HepG2 (cell line): ENCODE results near the gene ADI1. TPM values are rescaled to one million over a fixed set of nuclear protein-coding genes. Genes with fewer than 3 reads are reported as not detected.

Experiments
- ARID2 ChIP-seq: sonication (generic); formaldehyde crosslinking; IDR thresholded peaks from 2 replicates; pipeline ENCODE4 v1.8.1; 2022; ENCODE audit warnings: mild to moderate bottlenecking, missing genetic modification reagents, borderline replicate concordance
- FOXK2 ChIP-seq: fragments of 450-650 bp; IDR thresholded peaks from 2 replicates; pipeline ENCODE4 v1.6.1; 2016
- GATAD1 ChIP-seq: IDR thresholded peaks from 2 replicates; pipeline ENCODE4 v1.6.1; 2016; ENCODE audit warnings: missing genetic modification reagents, missing compliant biosample characterization
- MEIS1 ChIP-seq: sonication (generic); formaldehyde crosslinking; IDR thresholded peaks from 2 replicates; pipeline ENCODE4 v1.9.0; 2021; ENCODE audit warnings: mild to moderate bottlenecking, missing genetic modification reagents, moderate library complexity, borderline replicate concordance
- NKX3-1 ChIP-seq: sonication (generic); formaldehyde crosslinking; IDR thresholded peaks from 2 replicates; pipeline ENCODE4 v1.5.0; 2020; ENCODE audit warnings: missing genetic modification reagents
- PATZ1 ChIP-seq: sonication (generic); formaldehyde crosslinking; IDR thresholded peaks from 2 replicates; pipeline ENCODE4 v1.4.0; 2020; ENCODE audit warnings: missing genetic modification reagents
- POLR2G ChIP-seq: fragments of 200-400 bp; formaldehyde crosslinking; IDR thresholded peaks from 2 replicates; pipeline ENCODE4 v1.6.1; 2018; ENCODE audit warnings: mild to moderate bottlenecking, low read depth, low read length, moderate library complexity
- RCOR2 ChIP-seq: IDR thresholded peaks from 2 replicates; pipeline ENCODE4 v1.6.1; 2016; ENCODE audit warnings: missing biosample characterization, missing genetic modification reagents
- RXRA ChIP-seq: sonication (generic); formaldehyde crosslinking; IDR thresholded peaks from 2 replicates; pipeline ENCODE4 v1.5.1; 2020; ENCODE audit warnings: missing genetic modification reagents
- THAP11 ChIP-seq: IDR thresholded peaks from 2 replicates; pipeline ENCODE4 v1.6.1; 2016; ENCODE audit warnings: missing biosample characterization, missing genetic modification reagents
- ZBTB3 ChIP-seq: sonication (generic); formaldehyde crosslinking; IDR thresholded peaks from 2 replicates; pipeline ENCODE4 v1.4.0; 2020; ENCODE audit warnings: low read depth, mild to moderate bottlenecking, moderate library complexity, missing genetic modification reagents, borderline replicate concordance
- ZC3H13 ChIP-seq: sonication (generic); formaldehyde crosslinking; IDR thresholded peaks from 2 replicates; pipeline ENCODE4 v1.8.1; 2023; ENCODE audit warnings: mild to moderate bottlenecking, missing genetic modification reagents, moderate library complexity
- ZHX2 ChIP-seq, 2 experiments: sonication (generic) in 1 of 2; formaldehyde crosslinking in 1 of 2; IDR thresholded peaks; 2 replicates each; pipeline versions ENCODE4 v1.6.1 to v1.9.0; 2014 to 2022; ENCODE audit warnings: antibody characterized with exemption in 1 of 2, borderline replicate concordance in 1 of 2, inconsistent platforms in 1 of 2, low read depth in 1 of 2, missing genetic modification reagents in 1 of 2
- ZNF121 ChIP-seq: sonication (generic); formaldehyde crosslinking; IDR thresholded peaks from 2 replicates; pipeline ENCODE4 v1.5.0; 2020; ENCODE audit warnings: mild to moderate bottlenecking, missing genetic modification reagents
- ZNF350 ChIP-seq: sonication (generic); formaldehyde crosslinking; IDR thresholded peaks from 2 replicates; pipeline ENCODE4 v1.4.0; 2020; ENCODE audit warnings: mild to moderate bottlenecking, low read depth, missing genetic modification reagents, borderline replicate concordance
- ZNF564 ChIP-seq: sonication (generic); formaldehyde crosslinking; IDR thresholded peaks from 2 replicates; pipeline ENCODE4 v1.8.1; 2023; ENCODE audit warnings: mild to moderate bottlenecking, missing genetic modification reagents
- ZNF570 ChIP-seq: sonication (generic); formaldehyde crosslinking; IDR thresholded peaks from 2 replicates; pipeline ENCODE4 v1.4.0; 2020; ENCODE audit warnings: mild to moderate bottlenecking, missing genetic modification reagents, borderline replicate concordance
- ZNF574 ChIP-seq: sonication (generic); formaldehyde crosslinking; IDR thresholded peaks from 2 replicates; pipeline ENCODE4 v1.4.0; 2020; ENCODE audit warnings: missing genetic modification reagents
- ZNF652 ChIP-seq: IDR thresholded peaks from 2 replicates; pipeline ENCODE4 v1.6.1; 2016; ENCODE audit warnings: low read depth, borderline replicate concordance
- ZNF781 ChIP-seq: sonication (generic); formaldehyde crosslinking; IDR thresholded peaks from 2 replicates; pipeline ENCODE4 v1.5.1; 2020; ENCODE audit warnings: borderline replicate concordance, mild to moderate bottlenecking, missing genetic modification reagents; ENCODE audit errors: not compliant biosample characterization
- polyA plus RNA-seq, 8 experiments: library from polyadenylated mRNA; depleted of rRNA in 3 of 8; stranded (reverse) in 7 of 8; unstranded in 1 of 8; fragments of >200 nt; fragmentation: Illumina TruSeq in 4 of 8; extraction: Trizol in 4 of 8; gene quantifications; 2 replicates each; pipeline versions ENCODE4 v1.2.1 to v1.2.3, GENCODE V29; 2011 to 2016; ENCODE audit warnings: low read depth in 4 of 8, missing spikeins in 1 of 8, mixed read lengths in 1 of 8; ENCODE audit not compliant: insufficient read depth in 1 of 8
- total RNA-seq, 5 experiments: library from RNA; depleted of rRNA; stranded (reverse); fragments of >200 nt; fragmentation: Illumina TruSeq; extraction: Trizol; gene quantifications; 2 replicates each; pipeline ENCODE4 v1.2.3, GENCODE V29; 2016; ENCODE audit warnings: low read depth in 1 of 5

Gene ADI1
- total and polyA plus RNA-seq, 2 of the 13 experiments (the other 11 are each of a cell fraction or from before 2014, with no cell fraction given) = 28.7 to 123 TPM

GRCh38 chr2:3517948-3518495 lies 1.3 kb downstream of the ADI1 start (continued):
- TF ChIP-seq PATZ1 (CRISPR knock-in tag) (peak; percentile 32; the same call in 1 of the 2 replicates), RXRA (CRISPR knock-in tag) (no peak), NKX3-1 (CRISPR knock-in tag) (no peak), RCOR2 (CRISPR knock-in tag) (peak; percentile 16; the same call in 1 of the 2 replicates), FOXK2 (no peak), GATAD1 (CRISPR knock-in tag) (no peak), THAP11 (CRISPR knock-in tag) (no peak; the same call in 1 of the 2 replicates), ZNF652 (peak; percentile 99), ZBTB3 (CRISPR knock-in tag) (no peak), ZNF564 (CRISPR knock-in tag) (no peak), ZNF121 (CRISPR knock-in tag) (no peak), ZNF570 (CRISPR knock-in tag) (no peak), ZNF574 (CRISPR knock-in tag) (no peak), POLR2G (no peak), ZHX2 (IDR thresholded peaks at IDR 0.05; ENCODE audit: low read depth) (no peak), ZHX2 (CRISPR knock-in tag; IDR thresholded peaks at IDR 0.05; ENCODE audit: borderline replicate concordance) (no peak), ZNF781 (no peak), ZC3H13 (CRISPR knock-in tag) (no peak; the same call in 1 of the 2 replicates), ZNF350 (CRISPR knock-in tag) (no peak), MEIS1 (CRISPR knock-in tag) (no peak), ARID2 (CRISPR knock-in tag) (no peak)
